HL-60 (cell line): ENCODE data around the gene CRYM.

ENCODE experiments used
- CTCF ChIP-seq: IDR thresholded peaks from one replicate; pipeline ENCODE4 v1.5.1; 2011; ENCODE audit warnings: low read length, control low read depth, inconsistent platforms; ENCODE audit not compliant: insufficient read depth
- POLR2AphosphoS5 ChIP-seq: IDR thresholded peaks from 2 replicates; pipeline ENCODE4 v1.6.1; 2012; ENCODE audit warnings: low read depth
- REST ChIP-seq: IDR thresholded peaks from 2 replicates; pipeline ENCODE4 v1.6.1; 2012; ENCODE audit warnings: low read depth; ENCODE audit not compliant: insufficient replicate concordance

GRCh38 chr16:21218153-21218552, 59.9 kb downstream of the CRYM start:
- no peak for TF ChIP-seq CTCF
- TF ChIP-seq POLR2AphosphoS5: no peak
- TF ChIP-seq REST: no peak
